NCI-H2081 (cell line): ENCODE measurements around the gene PLXDC1.
"Not testable (repeated sequence)": the region's sequence is repeated elsewhere in the genome, so short reads cannot be mapped to it uniquely, and the experiment has no call there.

ENCODE experiments used
- DNase-seq, 2 experiments: peaks; one replicate each; lab custom pipeline; 2025; lab: John Stamatoyannopoulos, UW

The PLXDC1 gene

GRCh38 chr17:39062846-39063680 is 88.4 kb downstream of the PLXDC1 start:
- DNase-seq, result no peak

- DNase-seq, result no peak
These were observed 92.9 kb downstream of the PLXDC1 start for GRCh38 chr17:39058524-39058923.

- DNase-seq, result no peak
These were observed 93.7 kb downstream of the PLXDC1 start for GRCh38 chr17:39057701-39058206.

- DNase-seq, result no peak
These were observed 97.3 kb downstream of the PLXDC1 start for GRCh38 chr17:39054111-39054645.

- not testable (repeated sequence) for DNase-seq
These were observed 99.0 kb downstream of the PLXDC1 start for GRCh38 chr17:39052423-39052822.

- no peak for DNase-seq
These were observed 100.3 kb downstream of the PLXDC1 start for GRCh38 chr17:39051001-39051585.

- no peak for DNase-seq
These were observed 105.3 kb downstream of the PLXDC1 start for GRCh38 chr17:39045948-39046679.

DNA sequence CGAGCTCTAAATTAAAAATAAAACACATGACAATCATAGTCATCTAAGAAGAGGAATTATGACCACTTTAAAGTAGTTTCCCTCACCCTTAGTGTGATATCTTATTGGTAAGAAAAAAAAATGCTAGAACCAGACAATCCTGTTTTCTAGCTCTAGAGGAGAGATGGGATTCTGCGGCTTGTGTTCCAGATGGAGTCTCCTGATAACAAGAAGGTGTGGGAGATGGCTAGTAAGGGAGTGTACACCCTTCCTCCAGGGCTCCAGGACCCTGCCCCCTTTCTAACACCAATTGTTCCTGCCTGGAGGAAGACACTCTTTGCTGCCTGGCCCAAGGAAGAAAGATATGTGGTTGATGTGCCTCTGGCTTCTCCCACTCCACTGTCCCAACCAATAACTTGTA is 115.4 kb downstream of the PLXDC1 start:
- DNase-seq, result no peak

GRCh38 chr17:39035578-39035977 is 115.9 kb downstream of the PLXDC1 start:
- not testable (repeated sequence) for DNase-seq

DNA sequence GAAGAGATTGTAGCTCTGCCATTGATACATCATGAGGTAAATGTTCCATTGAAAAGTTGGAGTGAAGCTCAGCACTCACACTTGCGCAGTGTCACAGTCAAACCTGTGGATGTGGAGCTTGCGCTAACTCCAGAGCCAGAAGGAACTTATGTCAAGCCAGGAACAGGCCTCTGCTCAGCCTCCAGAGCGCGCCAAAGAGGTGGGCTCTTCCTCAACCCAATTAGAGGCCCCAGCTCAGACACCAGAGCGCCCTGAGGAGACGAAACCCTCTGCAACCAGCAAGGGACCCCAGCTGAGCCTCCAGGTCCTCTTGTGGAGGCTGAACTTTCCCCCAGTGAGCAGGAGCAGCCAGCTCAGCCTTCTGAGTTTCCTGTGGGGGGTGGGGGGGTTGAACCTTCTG is 122.7 kb downstream of the PLXDC1 start:
- no peak for DNase-seq

DNA sequence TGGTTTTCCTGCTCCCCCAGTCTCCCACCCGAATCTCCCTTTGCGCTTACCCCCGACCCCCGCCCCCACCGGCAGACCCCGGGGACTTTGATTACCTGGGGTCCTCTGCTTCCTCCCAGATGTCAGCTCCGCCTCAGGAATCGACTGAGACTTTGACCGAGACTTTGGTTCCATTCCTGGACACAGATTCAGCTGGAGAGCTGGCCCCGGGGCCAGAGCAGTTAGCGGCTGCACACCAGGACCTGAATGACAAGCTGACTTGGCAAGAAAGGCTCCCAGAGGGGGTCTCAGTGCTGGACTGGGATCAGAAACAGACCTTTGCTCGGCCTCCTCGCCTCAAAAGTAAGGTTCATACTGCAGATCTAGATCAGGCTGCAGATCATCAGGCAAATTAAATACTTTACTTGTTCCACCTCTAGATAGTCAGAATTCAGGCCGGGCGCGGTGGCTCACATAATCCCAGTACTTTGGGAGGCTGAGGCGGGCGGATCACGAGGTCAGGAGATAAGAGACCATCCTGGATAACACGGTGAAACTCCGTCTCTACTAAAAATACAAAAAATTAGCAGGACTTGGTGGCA is 123.9 kb downstream of the PLXDC1 start:
- no peak for DNase-seq

GRCh38 chr17:39026980-39027451 is 124.4 kb downstream of the PLXDC1 start:
- peak; percentile 91 to 95 for DNase-seq

GRCh38 chr17:39026346-39026745 is 125.1 kb downstream of the PLXDC1 start:
- not testable (repeated sequence) for DNase-seq

- DNase-seq, result no peak
These were observed 128.5 kb downstream of the PLXDC1 start for GRCh38 chr17:39022924-39023323.

GRCh38 chr17:39020037-39020436 is 131.4 kb downstream of the PLXDC1 start:
- DNase-seq, result not testable (repeated sequence)

DNA sequence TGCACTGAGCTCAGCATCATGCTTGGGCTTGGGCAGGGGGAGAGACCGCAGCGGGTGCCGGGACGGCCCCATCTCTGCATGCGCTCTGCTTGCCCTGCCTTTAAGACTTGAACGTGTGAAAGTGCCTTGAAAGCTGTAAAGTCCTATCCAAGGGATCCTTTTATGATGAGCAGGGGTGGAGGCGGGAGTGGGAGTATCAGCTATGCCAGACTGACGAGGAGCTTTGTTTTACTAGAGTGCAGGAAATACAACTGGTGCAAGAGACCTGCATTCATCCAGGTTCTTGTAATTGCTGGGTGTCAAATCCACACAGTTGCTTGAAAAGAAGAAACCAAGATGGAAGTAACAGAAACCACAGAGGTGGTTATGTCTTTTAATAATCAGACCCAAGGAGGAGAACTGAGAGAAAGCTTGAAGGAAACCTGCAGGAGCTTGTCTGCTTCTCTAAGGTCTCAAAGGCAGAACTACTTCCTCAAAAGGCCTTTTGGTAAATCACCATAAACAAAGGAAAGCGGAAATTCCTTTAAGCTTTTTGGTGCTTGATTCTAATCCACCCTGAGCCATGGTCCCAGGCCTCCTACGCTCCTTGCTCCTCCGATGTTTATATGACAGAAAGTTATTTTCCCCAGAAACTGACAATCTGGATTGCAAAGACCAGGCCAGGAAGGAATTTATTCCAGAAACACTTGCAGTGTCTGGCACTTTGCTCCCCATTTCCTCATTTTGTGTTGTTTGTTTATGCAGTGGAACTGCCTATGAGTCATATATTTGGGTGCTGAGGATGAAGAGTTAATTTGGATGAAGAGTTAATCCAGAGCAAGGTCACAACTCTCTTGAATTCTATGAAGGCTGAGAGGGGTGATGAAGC is 132.9 kb downstream of the PLXDC1 start:
- DNase-seq, result no peak

DNA sequence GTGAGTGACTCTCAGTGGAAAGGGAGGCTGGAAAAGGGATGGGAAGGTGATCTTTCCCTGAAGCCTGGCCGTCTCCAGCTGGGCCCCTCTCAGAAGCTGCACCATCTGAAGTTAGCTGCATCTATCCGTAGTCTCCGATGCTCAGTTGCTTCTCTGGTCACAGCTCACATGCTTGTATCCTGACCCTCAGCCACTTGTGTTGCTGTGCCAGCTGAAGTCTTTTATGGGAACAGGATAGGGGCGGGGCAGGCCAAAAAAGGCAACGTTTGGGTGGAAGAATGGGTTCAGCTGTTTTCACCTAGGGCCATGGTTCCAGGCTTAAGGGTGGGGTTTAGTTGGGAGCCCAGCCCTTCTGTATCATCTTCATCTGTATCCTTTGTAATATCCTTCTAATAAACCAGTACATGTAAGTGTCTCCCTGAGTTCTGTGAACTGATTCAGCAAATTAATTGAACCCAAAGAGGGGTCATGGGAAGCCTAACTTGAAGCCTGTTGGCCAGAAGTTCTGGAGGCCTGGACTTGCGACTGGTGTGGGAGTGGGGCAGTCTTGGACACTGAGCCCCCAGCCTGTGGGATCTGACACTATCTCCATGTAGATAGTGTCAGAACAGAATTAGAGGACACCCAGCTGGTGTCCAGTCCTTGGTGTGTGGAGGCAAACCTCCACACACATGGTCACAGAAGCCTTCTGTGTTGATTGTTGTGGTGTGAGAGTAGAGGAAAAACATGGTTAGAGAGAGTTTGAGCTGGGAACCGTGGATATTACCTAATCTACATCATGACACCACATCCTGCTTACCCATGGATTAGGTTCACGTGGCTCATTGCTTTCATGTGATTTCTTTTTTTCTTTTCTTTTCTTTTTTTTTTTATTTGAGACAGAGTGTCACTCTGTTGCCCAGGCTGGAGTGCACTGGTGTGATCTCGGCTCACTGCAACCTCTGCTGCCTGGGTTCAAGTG is 135.0 kb downstream of the PLXDC1 start:
- DNase-seq, result no peak

DNA sequence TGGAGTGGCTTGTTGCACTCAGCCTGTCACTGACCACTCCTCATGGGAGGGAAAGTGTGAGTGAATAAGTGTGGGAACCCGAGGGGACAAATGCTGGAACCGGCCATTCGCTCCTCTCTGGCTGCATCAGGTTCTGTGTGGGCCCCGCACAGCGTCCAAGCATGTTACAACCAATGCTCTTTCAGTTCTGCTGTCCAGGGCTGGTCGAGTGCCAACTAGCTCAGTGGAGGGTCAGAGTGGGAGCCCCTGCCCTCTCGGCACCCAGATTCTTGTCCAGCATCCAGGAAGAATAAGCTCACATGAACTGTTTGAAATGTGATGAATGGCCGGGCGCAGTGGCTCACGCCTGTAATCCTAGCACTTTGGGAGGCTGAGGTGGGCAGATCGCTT is 135.9 kb downstream of the PLXDC1 start:
- DNase-seq, result no peak

DNA sequence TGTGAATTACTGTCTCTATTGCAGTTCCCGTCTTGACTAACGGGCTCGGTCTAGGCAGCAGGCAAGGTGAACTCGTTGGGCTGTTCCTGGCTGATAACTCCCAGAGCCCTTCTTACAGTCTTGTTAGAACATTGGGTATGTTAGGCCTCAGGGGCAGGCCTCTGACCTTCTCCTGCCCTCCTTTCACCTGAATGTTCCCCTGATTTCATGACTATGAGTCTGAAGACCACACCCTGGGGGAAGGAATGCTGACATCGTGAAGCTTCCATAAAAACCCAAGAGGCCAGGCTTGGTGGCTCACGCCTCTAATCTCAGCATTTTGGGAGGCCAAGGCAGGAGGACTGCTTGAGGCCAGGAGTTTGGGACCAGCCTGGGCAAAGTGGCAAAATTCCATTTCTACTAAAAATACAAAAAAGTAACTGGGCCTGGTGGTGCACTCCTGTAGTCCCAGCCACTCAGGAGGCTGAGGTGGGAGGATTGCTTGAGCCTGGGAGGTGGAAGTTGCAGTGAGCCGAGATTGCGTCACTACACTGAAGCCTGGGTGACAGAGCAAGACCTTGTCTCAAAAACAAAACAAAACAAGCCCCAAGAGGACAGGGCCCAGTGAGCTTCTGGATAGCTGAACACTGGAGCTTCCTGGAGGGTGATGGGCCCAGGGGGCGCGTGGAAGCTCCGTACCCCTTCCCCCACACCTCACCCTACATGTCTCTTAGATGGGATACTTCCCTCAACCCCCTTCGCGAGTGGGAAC is 136.5 kb downstream of the PLXDC1 start:
- no peak for DNase-seq
